H9 (cell line): ENCODE results near the gene KMT2D. TPM values are rescaled to one million over a fixed set of nuclear protein-coding genes. Genes with fewer than 3 reads are reported as not detected.

Experiments used
- DNase-seq: peaks from one replicate; pipeline ENCODE4 v3.0.0-alpha.2; 2017
- H2AFZ ChIP-seq: one replicate; pipeline ENCODE4 v1.6.1; 2013; ENCODE audit warnings: mild to moderate bottlenecking, low read length, control low read depth, moderate library complexity
- H2AK5ac ChIP-seq: 2 replicates; pipeline ENCODE4 v1.6.1; 2013; ENCODE audit warnings: low read length, control low read depth, mixed read lengths; ENCODE audit not compliant: insufficient read length
- H2BK120ac ChIP-seq: one replicate; pipeline ENCODE4 v1.6.1; 2013; ENCODE audit warnings: low read depth, mild to moderate bottlenecking, low read length, control low read depth, inconsistent platforms; ENCODE audit not compliant: poor library complexity, severe bottlenecking
- H2BK12ac ChIP-seq: 2 replicates; pipeline ENCODE4 v1.6.1; 2013; ENCODE audit warnings: low read length, control low read depth, mixed read lengths, low read depth; ENCODE audit not compliant: insufficient read length
- H2BK15ac ChIP-seq: 2 replicates; pipeline ENCODE4 v1.6.1; 2013; ENCODE audit warnings: low read depth, low read length, control low read depth
- H2BK20ac ChIP-seq: one replicate; pipeline ENCODE4 v1.6.1; 2013; ENCODE audit warnings: low read depth, mild to moderate bottlenecking, low read length, control low read depth, inconsistent platforms; ENCODE audit not compliant: poor library complexity, severe bottlenecking
- H2BK5ac ChIP-seq: 2 replicates; pipeline ENCODE4 v1.6.1; 2013; ENCODE audit warnings: low read length, control low read depth, mixed read lengths; ENCODE audit not compliant: insufficient read length
- H3K14ac ChIP-seq: 2 replicates; pipeline ENCODE4 v1.6.1; 2013; ENCODE audit warnings: low read length, control low read depth; ENCODE audit not compliant: insufficient read depth
- H3K18ac ChIP-seq: 2 replicates; pipeline ENCODE4 v1.6.1; 2013; ENCODE audit warnings: low read depth, mild to moderate bottlenecking, mixed read lengths, low read length, control low read depth; ENCODE audit not compliant: insufficient read length
- H3K23ac ChIP-seq: 2 replicates; pipeline ENCODE4 v1.6.1; 2013; ENCODE audit warnings: low read length, control low read depth, mixed read lengths, low read depth; ENCODE audit not compliant: insufficient read length
- H3K23me2 ChIP-seq: 2 replicates; pipeline ENCODE4 v1.6.1; 2013; ENCODE audit warnings: low read depth, mild to moderate bottlenecking, mixed read lengths, low read length, control low read depth; ENCODE audit not compliant: insufficient read length, poor library complexity, severe bottlenecking
- H3K27ac ChIP-seq: 2 replicates; pipeline ENCODE4 v1.5.1; 2013; ENCODE audit warnings: low read length, control low read depth, mixed read lengths, low read depth; ENCODE audit not compliant: insufficient read length
- H3K27me3 ChIP-seq: 2 replicates; pipeline ENCODE4 v1.6.1; 2013; ENCODE audit warnings: low read length, control low read depth, inconsistent platforms; ENCODE audit not compliant: insufficient read depth
- H3K4ac ChIP-seq: 2 replicates; pipeline ENCODE4 v1.6.1; 2013; ENCODE audit warnings: low read depth, mild to moderate bottlenecking, control low read depth, inconsistent platforms, low read length, moderate library complexity
- H3K4me1 ChIP-seq: 2 replicates; pipeline ENCODE4 v1.6.1; 2013; ENCODE audit warnings: low read length, control low read depth, inconsistent platforms; ENCODE audit not compliant: insufficient read depth
- H3K4me2 ChIP-seq: 2 replicates; pipeline ENCODE4 v1.6.1; 2013; ENCODE audit warnings: low read length, control low read depth, mixed read lengths; ENCODE audit not compliant: insufficient read length, insufficient read depth
- H3K56ac ChIP-seq: 2 replicates; pipeline ENCODE4 v1.6.1; 2013; ENCODE audit warnings: low read depth, mild to moderate bottlenecking, mixed read lengths, low read length, control low read depth; ENCODE audit not compliant: insufficient read length
- H3K79me1 ChIP-seq: 2 replicates; pipeline ENCODE4 v1.6.1; 2013; ENCODE audit warnings: low read depth, mild to moderate bottlenecking, moderate library complexity, low read length, control low read depth, inconsistent platforms; ENCODE audit not compliant: insufficient read depth, poor library complexity, severe bottlenecking
- H3K79me2 ChIP-seq: 2 replicates; pipeline ENCODE4 v1.6.1; 2013; ENCODE audit warnings: low read length, control low read depth, inconsistent platforms; ENCODE audit not compliant: insufficient read depth
- H3K9ac ChIP-seq: 2 replicates; pipeline ENCODE4 v1.6.1; 2013; ENCODE audit warnings: low read length, control low read depth, mixed read lengths; ENCODE audit not compliant: insufficient read length; ENCODE audit errors: extremely low read depth
- H3K9me3 ChIP-seq: one replicate; pipeline ENCODE4 v1.6.1; 2013; ENCODE audit warnings: low read depth, low read length, inconsistent platforms; ENCODE audit not compliant: control insufficient read depth
- H3T11ph ChIP-seq: one replicate; pipeline ENCODE4 v1.6.1; 2013; ENCODE audit warnings: mild to moderate bottlenecking, low read length, control low read depth, inconsistent platforms
- H4K20me1 ChIP-seq: one replicate; pipeline ENCODE4 v1.6.1; 2013; ENCODE audit not compliant: control insufficient read depth, insufficient read length, insufficient read depth
- H4K5ac ChIP-seq: 2 replicates; pipeline ENCODE4 v1.6.1; 2013; ENCODE audit warnings: low read depth, mild to moderate bottlenecking, mixed read lengths, low read length, control low read depth; ENCODE audit not compliant: insufficient read length
- H4K8ac ChIP-seq: replicated peaks from 2 replicates; pipeline ENCODE4 v1.6.1; 2013; ENCODE audit warnings: low read length, control low read depth, mixed read lengths, low read depth; ENCODE audit not compliant: insufficient read length
- H4K91ac ChIP-seq: 2 replicates; pipeline ENCODE4 v1.6.1; 2013; ENCODE audit warnings: low read depth, mild to moderate bottlenecking, moderate library complexity, mixed read lengths, low read length, control low read depth; ENCODE audit not compliant: insufficient read length
- H3K27ac Mint-ChIP-seq, 3 experiments: 2 replicates in 2 of 3; 3 replicates in 1 of 3; pipeline ENCODE4 v1.8.0; 2020 to 2021; ENCODE audit warnings: mixed read lengths in 3 of 3, mild to moderate bottlenecking in 1 of 3, moderate library complexity in 1 of 3
- H3K27me3 Mint-ChIP-seq: 2 replicates; pipeline ENCODE4 v1.8.0; 2021; ENCODE audit warnings: low read depth, mild to moderate bottlenecking, moderate library complexity, mixed read lengths
- H3K36me3 Mint-ChIP-seq, 3 experiments: 2 replicates in 2 of 3; 3 replicates in 1 of 3; pipeline ENCODE4 v1.8.0; 2020 to 2021; ENCODE audit warnings: low read depth in 3 of 3, mixed read lengths in 3 of 3; ENCODE audit not compliant: insufficient read depth in 1 of 3
- H3K4me1 Mint-ChIP-seq, 2 experiments: 2 replicates each; pipeline ENCODE4 v1.8.0; 2020; ENCODE audit warnings: mixed read lengths in 2 of 2
- H3K4me3 Mint-ChIP-seq, 2 experiments: 2 replicates in 1 of 2; 3 replicates in 1 of 2; pipeline ENCODE4 v1.8.0; 2020 to 2021; ENCODE audit warnings: mild to moderate bottlenecking in 2 of 2, mixed read lengths in 2 of 2, moderate library complexity in 1 of 2
- H3K9me3 Mint-ChIP-seq, 2 experiments: 2 replicates in 1 of 2; 3 replicates in 1 of 2; pipeline ENCODE4 v1.8.0; 2020; ENCODE audit warnings: mild to moderate bottlenecking in 2 of 2, mixed read lengths in 2 of 2, moderate library complexity in 1 of 2
- WGBS: extraction: QIAGEN DNeasy Blood & Tissue Kit; methylation state at CpG from one replicate; pipeline ENCODE4 v1.1.7; 2013; ENCODE audit warnings: missing lambda C conversion rate, low lambda C conversion rate, mixed read lengths; ENCODE audit not compliant: insufficient read length; ENCODE audit errors: extremely low coverage; 5-methylcytosine and 5-hydroxymethylcytosine counted together
- total RNA-seq: library from RNA; stranded (reverse); gene quantifications from 2 replicates; pipeline ENCODE4 v1.2.1, GENCODE V29; 2021
- TF ChIP-seq, protein P1 (sequence below): fragments of 200-600 bp; sonication (generic); conservative IDR thresholded peaks from 3 replicates; pipeline ENCODE4 v1.8.0; 2021; ENCODE audit warnings: antibody characterized with exemption, mild to moderate bottlenecking

KMT2D gene
- total RNA-seq, 1 experiment from 2014 or later: 93.7 TPM

DNA sequence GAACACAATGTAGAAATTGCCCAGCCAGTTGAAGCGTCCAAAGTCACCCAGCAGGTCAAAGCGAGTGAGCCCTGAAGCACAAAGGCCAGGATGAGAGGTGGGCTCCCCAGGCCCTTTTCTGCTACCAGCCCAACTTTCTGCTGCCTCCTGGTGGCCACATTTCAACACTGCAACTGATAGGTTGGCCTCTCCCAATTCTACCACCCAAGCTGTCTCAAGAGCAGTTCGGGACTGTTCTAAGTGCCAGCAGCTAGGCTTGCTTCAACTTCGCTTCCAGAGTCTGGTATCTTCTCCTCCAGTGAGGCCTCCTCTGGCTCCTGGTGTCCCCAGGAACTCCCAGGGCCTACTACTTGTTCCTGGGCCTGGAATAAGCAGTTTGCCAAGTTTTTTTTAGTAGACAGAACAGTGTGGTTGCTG is 37.4 kb upstream of the KMT2D start:
- Histone ChIP-seq H3K4me2 (no peak overlapping the region), H3T11ph (no peak overlapping the region), H3K27me3 (peaks cover 20% of the 10 kb centered on the region; the same call in 1 of the 2 replicates), H3K56ac (no peak overlapping the region), H3K4me1 (no peaks in the 10 kb centered on the region), H3K79me1 (no peaks in the 10 kb centered on the region), H2BK15ac (no peak overlapping the region), H3K14ac (no peak overlapping the region), H2BK12ac (no peak overlapping the region), H3K9ac (no peak overlapping the region), H4K5ac (no peak overlapping the region), H2AK5ac (no peak overlapping the region), H3K23me2 (peaks cover 6% of the 10 kb centered on the region), H3K27ac (no peak overlapping the region), H2BK20ac (no peak overlapping the region), H3K23ac (no peak overlapping the region), H4K91ac (no peak overlapping the region), H3K9me3 (no peaks in the 10 kb centered on the region), H3K18ac (no peak overlapping the region), H3K4ac (no peak overlapping the region), H3K79me2 (no peaks in the 10 kb centered on the region), H4K8ac (no peak overlapping the region), H2BK5ac (no peak overlapping the region), H2BK120ac (no peak overlapping the region), H4K20me1 (no peaks in the 10 kb centered on the region), H2AFZ (no peak overlapping the region)
- TF ChIP-seq, protein P1, sequence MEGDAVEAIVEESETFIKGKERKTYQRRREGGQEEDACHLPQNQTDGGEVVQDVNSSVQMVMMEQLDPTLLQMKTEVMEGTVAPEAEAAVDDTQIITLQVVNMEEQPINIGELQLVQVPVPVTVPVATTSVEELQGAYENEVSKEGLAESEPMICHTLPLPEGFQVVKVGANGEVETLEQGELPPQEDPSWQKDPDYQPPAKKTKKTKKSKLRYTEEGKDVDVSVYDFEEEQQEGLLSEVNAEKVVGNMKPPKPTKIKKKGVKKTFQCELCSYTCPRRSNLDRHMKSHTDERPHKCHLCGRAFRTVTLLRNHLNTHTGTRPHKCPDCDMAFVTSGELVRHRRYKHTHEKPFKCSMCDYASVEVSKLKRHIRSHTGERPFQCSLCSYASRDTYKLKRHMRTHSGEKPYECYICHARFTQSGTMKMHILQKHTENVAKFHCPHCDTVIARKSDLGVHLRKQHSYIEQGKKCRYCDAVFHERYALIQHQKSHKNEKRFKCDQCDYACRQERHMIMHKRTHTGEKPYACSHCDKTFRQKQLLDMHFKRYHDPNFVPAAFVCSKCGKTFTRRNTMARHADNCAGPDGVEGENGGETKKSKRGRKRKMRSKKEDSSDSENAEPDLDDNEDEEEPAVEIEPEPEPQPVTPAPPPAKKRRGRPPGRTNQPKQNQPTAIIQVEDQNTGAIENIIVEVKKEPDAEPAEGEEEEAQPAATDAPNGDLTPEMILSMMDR: peak; percentile 90
- no CpG with 5 or more reads among the region's 4 CpGs for WGBS
- Mint-ChIP-seq H3K27ac (peak overlapping the region in 2 of 3 experiments; percentile 34 to 68; a peak in 2 of 7 replicates), H3K9me3 (no peaks in the 10 kb centered on the region; a peak in 1 of 5 replicates), H3K36me3 (peaks cover 2 to 56% (median 45%) of the 10 kb centered on the region in 3 experiments; a peak in 6 of 7 replicates), H3K4me3 (no peak overlapping the region), H3K27me3 (peaks cover 29% of the 10 kb centered on the region), H3K4me1 (peaks cover 15 to 22% of the 10 kb centered on the region in 2 experiments)
- DNase-seq: peak; percentile 87
